ENCODE measurements around the gene CCL5.

- TF ChIP-seq CTCF (IDR thresholded peaks at IDR 0.05 in 4 of 5, conservative IDR thresholded peaks at IDR 0.05 in 1 of 5) (no peak), POLR2A (IDR thresholded peaks at IDR 0.05) (no peak)
Observed at GRCh38 chr17:35877345-35878029, 2.7 kb downstream of the CCL5 start.
